Lower leg skin (tissue), 4 donors: Measurements from ENCODE around the gene CAMKMT. TPM values are rescaled to one million over a fixed set of nuclear protein-coding genes. Genes with fewer than 3 reads are reported as not detected.
A peak's percentile ranks its signal among the peaks of the same experiment; 100 is the strongest.

Experiments used
- DNase-seq, 2 donors: peaks; one replicate each; pipeline ENCODE4 v3.0.0-alpha.2; 2019; ENCODE audit warnings: low spot score in 2 of 2
- H3K4me3 ChIP-seq: fragments of 200-600 bp; sonication (generic); 2 replicates; pipeline ENCODE4 v1.5.1; 2017; ENCODE audit warnings: mild to moderate bottlenecking, low read depth; ENCODE audit not compliant: poor library complexity, severe bottlenecking
- POLR2A ChIP-seq, 2 donors: fragments of 450-650 bp; IDR thresholded peaks; one replicate each; pipeline ENCODE4 v1.6.1; 2016 to 2017; ENCODE audit warnings: antibody characterized with exemption in 2 of 2, mild to moderate bottlenecking in 1 of 2, moderate library complexity in 1 of 2
- WGBS, 2 donors: methylation state at CpG; one replicate each; pipeline ENCODE4 v1.1.5; 2018; 5-methylcytosine and 5-hydroxymethylcytosine counted together
- intact Hi-C: fragments of 100-400 bp; cut with DNase I; formaldehyde crosslinking; loops from one replicate; pipeline ENCODE4 v1.15.0; 2023; ENCODE audit warnings: low total_unique reads
- total RNA-seq, 4 donors: library from RNA; depleted of rRNA; stranded (reverse); fragments of >200 nt; gene quantifications; one replicate each; pipeline ENCODE4 v1.1.0, GENCODE V29; 2016
- TF ChIP-seq, protein P1 (sequence below), 3 donors: fragments of 450-650 bp; IDR thresholded peaks; one replicate each; pipeline ENCODE4 v1.5.1; 2016; ENCODE audit warnings: antibody characterized with exemption in 3 of 3, mild to moderate bottlenecking in 3 of 3, moderate library complexity in 2 of 3

CAMKMT gene
- total RNA-seq, 4 donors from 2014 or later, result 4.2 to 18.3 (median 9.8) TPM

DNA sequence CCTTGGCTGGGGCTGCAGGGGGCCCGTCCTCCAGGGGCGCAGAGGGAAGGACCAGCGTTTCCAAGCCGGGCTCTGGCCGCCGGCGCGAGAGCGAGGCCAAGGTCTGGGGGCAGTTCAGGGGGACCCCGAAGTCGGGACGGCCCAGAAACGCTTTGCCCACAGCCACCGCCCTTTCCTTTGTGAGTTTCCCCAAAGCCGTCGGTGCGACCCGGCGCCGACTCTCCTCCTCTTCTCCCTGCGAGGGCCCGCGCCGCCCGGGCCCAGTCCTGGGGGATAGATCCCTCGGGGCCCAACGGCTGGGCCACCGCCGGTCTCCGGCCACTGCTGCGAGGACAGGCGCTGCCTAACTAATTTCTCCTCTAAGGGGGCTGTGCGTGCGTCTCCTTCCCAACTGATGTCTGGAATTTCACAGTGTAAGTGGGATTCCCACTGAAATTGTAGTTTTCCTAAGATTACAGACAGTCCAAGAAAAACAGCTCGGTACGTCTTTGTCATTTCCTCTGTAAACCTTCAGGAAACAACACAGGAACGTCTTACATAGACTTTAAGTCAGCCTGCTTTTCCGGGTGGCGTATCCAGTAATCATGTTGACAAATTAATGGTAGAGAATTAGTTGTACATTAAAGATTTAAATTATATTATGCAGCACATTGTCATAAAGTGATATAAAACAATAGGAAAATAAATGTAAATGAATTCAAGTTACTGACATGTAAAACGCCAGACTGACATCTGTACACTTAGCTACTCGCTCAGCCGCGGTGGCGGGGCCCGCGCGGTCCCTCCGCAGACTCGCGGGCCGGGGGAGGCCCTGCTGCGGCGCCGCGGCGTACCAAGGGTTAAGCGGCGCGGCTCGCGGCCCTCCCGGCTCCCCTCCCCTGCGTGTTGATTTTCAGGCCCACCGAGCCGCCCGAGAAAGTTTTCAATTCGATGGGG is 440.4 kb downstream of the CAMKMT start:
- no peak for TF ChIP-seq POLR2A (IDR thresholded peaks at IDR 0.05)
- TF ChIP-seq, protein P1, sequence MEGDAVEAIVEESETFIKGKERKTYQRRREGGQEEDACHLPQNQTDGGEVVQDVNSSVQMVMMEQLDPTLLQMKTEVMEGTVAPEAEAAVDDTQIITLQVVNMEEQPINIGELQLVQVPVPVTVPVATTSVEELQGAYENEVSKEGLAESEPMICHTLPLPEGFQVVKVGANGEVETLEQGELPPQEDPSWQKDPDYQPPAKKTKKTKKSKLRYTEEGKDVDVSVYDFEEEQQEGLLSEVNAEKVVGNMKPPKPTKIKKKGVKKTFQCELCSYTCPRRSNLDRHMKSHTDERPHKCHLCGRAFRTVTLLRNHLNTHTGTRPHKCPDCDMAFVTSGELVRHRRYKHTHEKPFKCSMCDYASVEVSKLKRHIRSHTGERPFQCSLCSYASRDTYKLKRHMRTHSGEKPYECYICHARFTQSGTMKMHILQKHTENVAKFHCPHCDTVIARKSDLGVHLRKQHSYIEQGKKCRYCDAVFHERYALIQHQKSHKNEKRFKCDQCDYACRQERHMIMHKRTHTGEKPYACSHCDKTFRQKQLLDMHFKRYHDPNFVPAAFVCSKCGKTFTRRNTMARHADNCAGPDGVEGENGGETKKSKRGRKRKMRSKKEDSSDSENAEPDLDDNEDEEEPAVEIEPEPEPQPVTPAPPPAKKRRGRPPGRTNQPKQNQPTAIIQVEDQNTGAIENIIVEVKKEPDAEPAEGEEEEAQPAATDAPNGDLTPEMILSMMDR (IDR thresholded peaks at IDR 0.05), result no peak
- WGBS, 2 donors, result 4 to 5% methylated on average over 54 to 67 of the region's 67 CpGs
- DNase-seq, result peak in 1 of 2 donors; percentile 71
- intact Hi-C loops, result no loop called here
- H3K4me3 ChIP-seq, result no peak overlapping the region

DNA sequence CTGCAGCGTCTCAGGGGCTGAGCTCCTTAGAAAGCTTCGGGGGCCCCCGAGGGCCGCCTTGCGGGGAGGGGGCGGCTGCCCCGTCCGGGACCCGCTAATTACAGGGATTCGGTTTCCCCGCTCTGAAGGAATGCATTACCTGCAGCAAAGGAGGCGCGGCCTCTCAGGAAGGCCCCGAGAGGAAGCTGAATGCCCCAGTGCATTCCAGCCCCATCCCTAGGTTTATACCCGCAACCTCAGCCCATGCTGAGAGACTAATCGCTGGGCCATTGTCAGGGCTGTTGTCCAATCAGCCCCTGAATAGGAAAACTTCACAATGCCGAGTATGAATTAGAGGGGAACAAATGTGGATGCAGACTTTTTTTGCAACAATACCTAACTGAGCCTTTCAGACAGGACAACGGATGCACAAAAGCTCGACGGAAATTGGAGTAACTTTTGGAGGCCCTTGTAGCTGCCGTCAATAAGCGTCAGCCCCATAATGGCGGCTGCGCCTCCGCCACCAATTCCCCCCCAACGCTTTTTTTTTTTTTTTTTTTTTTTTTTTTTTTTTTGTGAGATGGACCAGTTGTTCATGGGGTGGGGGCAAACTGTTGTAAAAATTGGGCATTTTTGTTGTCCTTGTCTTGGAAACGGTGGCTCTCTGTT is 441.2 kb downstream of the CAMKMT start:
- TF ChIP-seq, protein P1 (IDR thresholded peaks at IDR 0.05), result no peak
- TF ChIP-seq POLR2A (IDR thresholded peaks at IDR 0.05), result no peak
- no peak overlapping the region for H3K4me3 ChIP-seq
- 14 to 20% methylated on average over 27 of the region's 27 CpGs for WGBS, 2 donors
- intact Hi-C loops, result no loop called here
- DNase-seq, result peak in 1 of 2 donors; percentile 10

DNA sequence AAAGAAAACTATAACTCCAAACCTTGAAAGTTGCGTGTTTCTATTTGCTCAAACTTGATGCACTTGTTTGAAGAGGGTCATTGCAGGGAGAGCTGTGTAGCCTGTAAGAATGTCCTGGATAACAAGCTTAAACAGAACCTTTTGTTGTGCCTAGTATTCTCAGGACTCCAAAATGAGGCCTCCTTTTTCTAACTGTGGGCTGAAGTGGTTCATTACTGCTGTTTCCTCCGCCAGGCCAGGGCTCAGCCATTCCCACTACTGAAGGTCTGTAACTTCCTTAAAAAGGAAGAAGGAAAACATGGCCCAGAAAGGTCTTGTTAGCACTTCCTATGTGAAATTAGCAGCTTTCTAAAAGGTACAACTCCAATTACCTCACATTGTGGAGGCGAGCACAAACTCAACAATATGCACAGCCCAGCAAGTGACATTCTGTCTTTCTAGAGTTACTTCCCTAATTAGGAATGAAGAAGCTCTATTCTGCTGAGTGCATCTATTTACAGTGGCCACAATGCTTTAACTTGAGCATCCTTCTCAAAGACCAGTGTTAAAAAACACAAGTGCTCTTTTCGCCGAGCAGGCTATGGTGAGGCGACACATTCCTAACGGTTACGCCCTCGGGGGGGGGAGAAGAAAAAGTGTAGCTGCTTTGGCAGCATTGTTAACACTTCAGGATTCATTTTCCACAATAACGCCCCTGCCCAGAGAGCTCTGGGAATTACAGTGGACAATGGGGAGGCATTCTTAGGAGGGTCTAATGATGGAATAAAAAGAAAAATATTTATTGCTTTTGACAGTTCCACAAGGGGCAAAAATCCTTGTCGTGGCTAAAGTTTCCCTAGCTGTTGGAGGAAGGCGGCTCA is 442.9 kb downstream of the CAMKMT start:
- no peak overlapping the region for H3K4me3 ChIP-seq
- 39 to 41% methylated on average over 12 of the region's 12 CpGs for WGBS, 2 donors
- peak in 1 of 2 donors; percentile 42 for DNase-seq
- TF ChIP-seq POLR2A (IDR thresholded peaks at IDR 0.05), result no peak
- TF ChIP-seq, protein P1 (IDR thresholded peaks at IDR 0.05), result no peak
- intact Hi-C loops, result no loop called here

DNA sequence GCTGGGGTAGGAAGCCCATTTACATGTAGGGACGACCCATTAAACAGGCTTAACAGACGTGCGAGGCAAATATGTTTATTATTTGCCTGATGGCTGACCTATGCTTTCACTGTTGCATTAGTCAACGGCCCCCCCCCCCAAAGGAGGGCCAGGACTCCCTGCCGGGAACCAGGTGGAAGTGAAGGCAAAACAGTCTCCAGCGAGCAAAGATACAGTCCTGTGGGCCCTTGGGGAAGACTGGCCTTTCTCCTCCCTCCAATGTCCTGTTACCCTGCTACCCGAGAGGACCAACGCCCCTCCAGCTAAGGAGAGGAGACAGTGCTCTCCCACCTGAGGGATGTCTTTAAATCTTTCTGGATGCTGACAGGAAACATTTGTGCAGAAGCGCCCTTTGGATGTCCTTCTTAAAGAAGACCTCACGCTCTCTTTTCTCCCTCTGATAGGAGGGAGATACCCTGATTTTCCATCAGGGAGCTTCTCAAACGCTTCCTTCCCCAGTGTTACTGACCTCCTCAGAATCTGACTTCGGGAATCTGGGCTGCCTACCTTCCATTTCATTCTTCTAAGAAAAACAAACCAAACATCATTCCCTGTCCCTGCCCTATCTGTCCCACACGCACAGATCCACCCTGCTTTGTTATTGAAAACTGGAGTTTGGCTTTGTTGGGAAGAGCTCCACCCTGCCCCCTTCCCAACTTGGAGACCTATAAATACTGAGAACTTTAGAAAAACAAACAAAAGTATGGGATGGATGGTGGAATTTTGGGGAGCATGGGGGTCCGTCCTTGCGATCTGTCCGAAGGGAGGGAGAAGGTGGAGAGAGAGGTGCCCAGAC is 443.9 kb downstream of the CAMKMT start:
- no peak overlapping the region for H3K4me3 ChIP-seq
- DNase-seq, result peak in 1 of 2 donors; percentile 52
- intact Hi-C loops, result no loop called here
- TF ChIP-seq, protein P1 (IDR thresholded peaks at IDR 0.05), result no peak
- no peak for TF ChIP-seq POLR2A (IDR thresholded peaks at IDR 0.05)
- WGBS, 2 donors, result 8 to 14% methylated on average over 16 of the region's 16 CpGs
